Panc1 (cell line): ENCODE results near the gene OR10A2.

Source experiments
- CTCF ChIP-seq: fragments of 450-650 bp; IDR thresholded peaks from 2 replicates; pipeline ENCODE4 v1.5.1; 2017; ENCODE audit warnings: mild to moderate bottlenecking
- POLR2AphosphoS5 ChIP-seq: IDR thresholded peaks from 2 replicates; pipeline ENCODE4 v1.6.1; 2012; ENCODE audit warnings: mild to moderate bottlenecking, low read depth, low read length, moderate library complexity
- REST ChIP-seq, 2 experiments: IDR thresholded peaks; 2 replicates each; pipeline ENCODE4 v1.6.1; 2011 to 2012; ENCODE audit warnings: low read depth in 2 of 2, control low read depth in 1 of 2, low read length in 1 of 2, mild to moderate bottlenecking in 1 of 2, moderate library complexity in 1 of 2; ENCODE audit not compliant: insufficient read depth in 1 of 2

- TF ChIP-seq CTCF (no peak), REST (IDR thresholded peaks at IDR 0.05; ENCODE audit: insufficient read depth in 1 of 2, low read depth in 2 of 2, low read length in 1 of 2) (no peak), POLR2AphosphoS5 (no peak)
Measured at GRCh38 chr11:6888830-6889229, 26.0 kb downstream of the OR10A2 start.
